PC-3 (cell line): ENCODE measurements around the gene SLC6A6.

Experiments used
- CTCF ChIP-seq: fragments of 300-600 bp; sonication (generic); conservative IDR thresholded peaks from 2 replicates; pipeline ENCODE4 v1.5.1; 2017; ENCODE audit warnings: antibody characterized with exemption, low read depth, mild to moderate bottlenecking, low read length
- EZH2 ChIP-seq: fragments of 300-600 bp; sonication (generic); IDR thresholded peaks from one replicate; pipeline ENCODE4 v1.6.1; 2017; ENCODE audit warnings: antibody characterized with exemption, mild to moderate bottlenecking, low read length; ENCODE audit not compliant: unreplicated experiment
- EZH2phosphoT487 ChIP-seq: fragments of 300-600 bp; sonication (generic); IDR thresholded peaks from 2 replicates; pipeline ENCODE4 v1.6.1; 2018; ENCODE audit warnings: mild to moderate bottlenecking, antibody characterized with exemption, low read length, borderline replicate concordance

DNA sequence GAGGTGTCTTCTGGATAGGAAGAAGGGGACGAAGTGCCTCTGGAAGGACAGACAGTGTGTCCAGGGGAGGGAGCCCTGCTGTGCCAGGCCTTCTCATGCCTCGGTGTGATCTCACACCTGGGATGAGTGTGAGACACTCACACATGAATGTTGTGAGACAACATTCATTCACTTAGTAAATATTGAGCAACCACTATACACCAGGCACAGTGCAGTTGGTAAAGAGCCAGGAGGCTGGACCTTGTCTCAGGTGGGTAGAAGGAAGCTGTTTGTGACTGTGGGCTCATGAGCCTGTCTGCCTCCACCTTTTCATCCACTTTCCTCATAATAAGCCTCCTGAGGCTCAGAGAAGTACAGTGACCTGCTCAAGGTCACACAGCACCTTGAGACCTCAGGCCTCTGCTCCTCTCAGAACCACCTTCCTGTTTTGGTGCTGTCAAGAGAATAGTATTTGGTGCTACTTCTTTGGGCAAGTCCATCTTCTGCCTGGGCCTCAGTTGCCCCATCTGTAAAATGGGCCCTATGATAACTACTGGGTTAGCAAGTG, 20.9 kb downstream of the SLC6A6 start:
- TF ChIP-seq CTCF (peak; percentile 50; the same call in 1 of the 2 replicates), EZH2 (no peak), EZH2phosphoT487 (no peak)
